ENCODE data around the gene PANX2. TPM values are rescaled to one million over a fixed set of nuclear protein-coding genes. Genes with fewer than 3 reads are reported as not detected.

Gene PANX2
- total RNA-seq, 1 experiment from 2014 or later = 9.4 TPM

- Histone ChIP-seq H3F3A (ENCODE audit: low read length, unreplicated experiment) (no peaks in the 10 kb centered on the region), H3K27ac (ENCODE audit: low read length) (no peak overlapping the region), H3K4me1 (ENCODE audit: insufficient read depth, low read length) (peaks cover 4% of the 10 kb centered on the region), H3K27me3 (ENCODE audit: low read length) (no peaks in the 10 kb centered on the region), H2AFZ (ENCODE audit: low read length) (no peak overlapping the region), H3K79me2 (ENCODE audit: low read length) (peaks cover 21% of the 10 kb centered on the region), H4K20me1 (ENCODE audit: low read length) (0 out of 2 replicates have a peak, but pooled peaks cover 4% of the 10 kb centered on the region), H3K9me2 (replicated peaks; ENCODE audit: low read length) (no peaks in the 10 kb centered on the region), H3K9me3 (ENCODE audit: low read length) (no peaks in the 10 kb centered on the region), H3K36me3 (ENCODE audit: low read depth, low read length) (no peaks in the 10 kb centered on the region; the same call in 1 of the 2 replicates), H3K9ac (ENCODE audit: low read length) (no peak overlapping the region), H3K4me3 (ENCODE audit: low read length) (no peak overlapping the region), H3K4me2 (ENCODE audit: low read length) (no peak overlapping the region)
- no peak for DNase-seq
- no peak for ATAC-seq
- TF ChIP-seq EZH2phosphoT487 (IDR thresholded peaks at IDR 0.05; ENCODE audit: borderline replicate concordance, low read length) = no peak
- no peak for TF ChIP-seq CTCF (conservative IDR thresholded peaks at IDR 0.05; ENCODE audit: low read depth, low read length)
- no peak for TF ChIP-seq EZH2 (IDR thresholded peaks at IDR 0.05; ENCODE audit: low read length, unreplicated experiment)
- ChIA-PET CTCF (no interaction called here), POLR2A (ENCODE audit: unreplicated experiment) (no interaction called here)
- intact Hi-C loops (cut with micrococcal nuclease) = no loop called here
- BruUV-seq (replicated peaks) = no TSS peak
Measured at GRCh38 chr22:50197000-50197800, 26.7 kb downstream of the PANX2 start.

- no peaks in the 10 kb centered on the region for H3K9me2 ChIP-seq (replicated peaks; ENCODE audit: low read length)
- H3K4me2 ChIP-seq (ENCODE audit: low read length) = no peak overlapping the region
- ATAC-seq = no peak
- H3K79me2 ChIP-seq (ENCODE audit: low read length) = peaks cover 21% of the 10 kb centered on the region
- no peak overlapping the region for H2AFZ ChIP-seq (ENCODE audit: low read length)
- no TSS peak for BruUV-seq (replicated peaks)
- POLR2A ChIA-PET (ENCODE audit: unreplicated experiment) = no interaction called here
- intact Hi-C loops (cut with micrococcal nuclease) = no loop called here
- H3K9ac ChIP-seq (ENCODE audit: low read length) = no peak overlapping the region
- no peaks in the 10 kb centered on the region for H4K20me1 ChIP-seq (ENCODE audit: low read length)
- no peaks in the 10 kb centered on the region for H3K9me3 ChIP-seq (ENCODE audit: low read length)
- DNase-seq = no peak
- TF ChIP-seq EZH2 (IDR thresholded peaks at IDR 0.05; ENCODE audit: low read length, unreplicated experiment) (no peak), EZH2phosphoT487 (IDR thresholded peaks at IDR 0.05; ENCODE audit: borderline replicate concordance, low read length) (no peak), CTCF (conservative IDR thresholded peaks at IDR 0.05; ENCODE audit: low read depth, low read length) (no peak)
- no peak overlapping the region for H3K27ac ChIP-seq (ENCODE audit: low read length)
- H3K27me3 ChIP-seq (ENCODE audit: low read length) = no peaks in the 10 kb centered on the region
- no peaks in the 10 kb centered on the region; the same call in 1 of the 2 replicates for H3K36me3 ChIP-seq (ENCODE audit: low read depth, low read length)
- no peaks in the 10 kb centered on the region for H3F3A ChIP-seq (ENCODE audit: low read length, unreplicated experiment)
- CTCF ChIA-PET = no interaction called here
- H3K4me3 ChIP-seq (ENCODE audit: low read length) = no peak overlapping the region
- H3K4me1 ChIP-seq (ENCODE audit: insufficient read depth, low read length) = peaks cover 3% of the 10 kb centered on the region
Measured at GRCh38 chr22:50197856-50198623, 27.5 kb downstream of the PANX2 start.
